Measurements from ENCODE around the gene ADISSP.

DNA sequence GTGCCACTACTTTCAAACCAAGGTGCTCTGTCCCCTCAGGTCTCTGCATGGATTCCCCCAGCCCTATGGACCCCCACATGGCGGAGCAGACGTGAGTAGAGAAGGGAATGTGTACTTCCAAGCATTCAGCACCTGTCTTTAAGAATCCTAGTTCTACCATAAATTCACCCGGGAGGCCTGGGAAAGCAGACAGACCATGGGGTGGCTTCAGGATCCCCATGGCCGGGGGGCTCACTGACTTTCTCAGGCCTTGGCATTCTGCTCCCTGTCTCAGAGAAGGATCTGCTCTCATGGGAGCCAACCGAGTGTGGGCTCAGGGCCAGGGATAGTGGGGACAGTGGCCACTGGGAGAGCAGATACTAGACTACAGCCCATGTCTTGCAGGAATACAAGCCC is 30.8 kb upstream of the ADISSP start:
- TF ChIP-seq CTCF (IDR thresholded peaks at IDR 0.05 in 2 of 3, conservative IDR thresholded peaks at IDR 0.05 in 1 of 3; ENCODE audit: borderline replicate concordance in 1 of 3, insufficient read depth in 1 of 3, low read depth in 2 of 3, low read length in 2 of 3) = no peak
- TF ChIP-seq POLR2AphosphoS5 (IDR thresholded peaks at IDR 0.05; ENCODE audit: low read depth, low read length) = no peak
- TF ChIP-seq EZH2 (IDR thresholded peaks at IDR 0.05) = no peak
- no peak for TF ChIP-seq POLR2A (IDR thresholded peaks at IDR 0.05; ENCODE audit: borderline replicate concordance, extremely low read depth, insufficient read depth, insufficient read length)
- no peak for TF ChIP-seq CEBPB (IDR thresholded peaks at IDR 0.05; ENCODE audit: low read depth)
- TF ChIP-seq ZBTB33 (IDR thresholded peaks at IDR 0.05; ENCODE audit: extremely low read depth, insufficient replicate concordance, low read length) = no peak
- TF ChIP-seq, protein P1, sequence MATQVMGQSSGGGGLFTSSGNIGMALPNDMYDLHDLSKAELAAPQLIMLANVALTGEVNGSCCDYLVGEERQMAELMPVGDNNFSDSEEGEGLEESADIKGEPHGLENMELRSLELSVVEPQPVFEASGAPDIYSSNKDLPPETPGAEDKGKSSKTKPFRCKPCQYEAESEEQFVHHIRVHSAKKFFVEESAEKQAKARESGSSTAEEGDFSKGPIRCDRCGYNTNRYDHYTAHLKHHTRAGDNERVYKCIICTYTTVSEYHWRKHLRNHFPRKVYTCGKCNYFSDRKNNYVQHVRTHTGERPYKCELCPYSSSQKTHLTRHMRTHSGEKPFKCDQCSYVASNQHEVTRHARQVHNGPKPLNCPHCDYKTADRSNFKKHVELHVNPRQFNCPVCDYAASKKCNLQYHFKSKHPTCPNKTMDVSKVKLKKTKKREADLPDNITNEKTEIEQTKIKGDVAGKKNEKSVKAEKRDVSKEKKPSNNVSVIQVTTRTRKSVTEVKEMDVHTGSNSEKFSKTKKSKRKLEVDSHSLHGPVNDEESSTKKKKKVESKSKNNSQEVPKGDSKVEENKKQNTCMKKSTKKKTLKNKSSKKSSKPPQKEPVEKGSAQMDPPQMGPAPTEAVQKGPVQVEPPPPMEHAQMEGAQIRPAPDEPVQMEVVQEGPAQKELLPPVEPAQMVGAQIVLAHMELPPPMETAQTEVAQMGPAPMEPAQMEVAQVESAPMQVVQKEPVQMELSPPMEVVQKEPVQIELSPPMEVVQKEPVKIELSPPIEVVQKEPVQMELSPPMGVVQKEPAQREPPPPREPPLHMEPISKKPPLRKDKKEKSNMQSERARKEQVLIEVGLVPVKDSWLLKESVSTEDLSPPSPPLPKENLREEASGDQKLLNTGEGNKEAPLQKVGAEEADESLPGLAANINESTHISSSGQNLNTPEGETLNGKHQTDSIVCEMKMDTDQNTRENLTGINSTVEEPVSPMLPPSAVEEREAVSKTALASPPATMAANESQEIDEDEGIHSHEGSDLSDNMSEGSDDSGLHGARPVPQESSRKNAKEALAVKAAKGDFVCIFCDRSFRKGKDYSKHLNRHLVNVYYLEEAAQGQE (IDR thresholded peaks at IDR 0.05; ENCODE audit: low read depth) = no peak

All from HCT116 (cell line).